ENCODE data around the gene SUPT20HL1.

- no peak for TF ChIP-seq EZH2 (IDR thresholded peaks at IDR 0.05; ENCODE audit: insufficient read depth, poor library complexity, severe bottlenecking)
- TF ChIP-seq EZH2phosphoT487 (IDR thresholded peaks at IDR 0.05; ENCODE audit: insufficient read depth, low read depth): no peak
These were observed 31.4 kb downstream of the SUPT20HL1 start for GRCh38 chrX:24391843-24392242.

Measured in GM23248 (cell line).